HG03175 (cell line): Measurements from ENCODE around the gene MARCHF10.
"Not testable (repeated sequence)": the region's sequence is repeated elsewhere in the genome, so short reads cannot be mapped to it uniquely, and the experiment has no call there.

Experiments used
- ATAC-seq: cut with Tn5 transposase; IDR thresholded peaks from one replicate; pipeline ENCODE4 v1.9.1; 2021; ENCODE audit warnings: mild to moderate bottlenecking, moderate library complexity; ENCODE audit not compliant: unreplicated experiment

Gene MARCHF10

GRCh38 chr17:62791235-62791734 lies 16.8 kb downstream of the MARCHF10 start:
- no peak for ATAC-seq

GRCh38 chr17:62790564-62790986 lies 17.5 kb downstream of the MARCHF10 start:
- ATAC-seq = no peak

DNA sequence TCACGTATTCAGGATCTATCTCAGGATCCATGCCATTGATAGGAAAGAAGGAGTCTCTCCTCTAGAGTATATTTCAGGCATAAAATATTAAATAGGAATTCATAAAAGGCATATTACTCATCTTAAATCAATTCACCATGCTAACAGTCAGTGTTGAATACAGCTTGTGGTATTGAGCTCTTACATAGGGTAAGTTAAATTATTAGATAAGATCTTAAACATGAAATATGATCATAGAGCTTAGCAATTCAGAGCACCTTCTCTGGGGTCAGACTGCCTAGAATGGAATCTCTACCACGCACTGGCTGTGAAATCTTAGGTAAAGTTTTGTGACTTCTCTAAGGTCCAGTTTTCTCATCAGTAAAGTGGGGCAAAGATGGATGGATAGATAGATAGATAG lies 20.7 kb downstream of the MARCHF10 start:
- ATAC-seq = no peak

DNA sequence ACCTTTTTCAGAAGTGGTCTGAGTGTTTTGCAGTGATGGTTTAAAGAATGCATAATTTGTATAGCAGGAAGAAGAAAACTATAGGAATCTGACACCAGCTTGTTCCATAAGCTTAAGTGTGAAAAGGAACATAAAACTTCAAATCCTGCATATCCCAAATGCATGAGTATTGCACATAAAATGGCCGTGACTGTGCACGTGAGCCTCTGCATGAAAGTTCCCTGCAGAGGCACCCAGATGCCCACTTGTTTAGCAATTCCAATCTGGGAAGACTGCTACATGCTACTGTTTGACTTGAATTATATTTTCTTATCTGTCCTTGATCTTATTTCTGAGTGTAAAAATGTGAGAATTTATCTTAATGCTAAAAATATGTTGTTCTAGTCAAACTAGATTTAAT lies 21.5 kb downstream of the MARCHF10 start:
- no peak for ATAC-seq

DNA sequence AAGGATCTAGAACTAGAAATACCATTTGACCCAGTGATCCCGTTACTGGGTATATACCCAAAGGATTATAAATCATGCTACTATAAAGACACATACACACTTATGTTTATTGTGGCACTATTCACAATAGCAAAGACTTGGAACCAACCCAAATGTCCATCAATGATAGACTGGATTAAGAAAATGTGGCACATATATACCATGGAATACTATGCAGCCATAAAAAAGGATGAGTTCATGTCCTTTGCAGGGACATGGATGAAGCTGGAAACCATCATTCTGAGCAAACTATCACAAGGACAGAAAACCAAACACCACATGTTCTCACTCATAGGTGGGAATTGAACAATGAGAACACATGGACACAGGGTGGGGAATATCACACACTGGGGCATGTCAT lies 22.1 kb downstream of the MARCHF10 start:
- ATAC-seq = not testable (repeated sequence)

DNA sequence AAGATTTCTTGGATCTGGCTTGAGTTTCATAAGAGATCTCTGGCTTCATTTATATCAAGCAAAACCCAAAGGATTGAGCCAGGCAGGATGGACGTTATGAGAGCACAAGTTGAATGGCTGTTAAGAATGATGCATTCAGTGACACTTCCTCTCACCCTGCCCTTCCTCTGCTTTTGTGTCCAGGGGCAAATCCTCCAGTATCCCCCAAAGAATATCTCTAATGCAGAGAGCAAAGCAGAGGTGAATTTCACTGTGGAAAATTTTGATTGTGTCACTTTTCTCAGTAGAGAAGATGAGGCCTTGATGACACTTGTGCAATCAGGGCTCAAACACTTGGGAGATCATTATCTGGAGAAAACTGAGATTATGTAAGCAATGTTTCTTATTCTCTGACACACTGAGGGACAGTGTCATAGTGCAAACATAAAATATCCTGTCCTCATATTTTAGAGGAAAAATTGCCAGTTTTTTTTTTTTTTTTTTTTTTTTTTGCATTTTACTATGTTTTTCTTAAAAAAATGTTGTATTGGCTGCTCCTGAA lies 25.3 kb downstream of the MARCHF10 start:
- ATAC-seq = no peak

DNA sequence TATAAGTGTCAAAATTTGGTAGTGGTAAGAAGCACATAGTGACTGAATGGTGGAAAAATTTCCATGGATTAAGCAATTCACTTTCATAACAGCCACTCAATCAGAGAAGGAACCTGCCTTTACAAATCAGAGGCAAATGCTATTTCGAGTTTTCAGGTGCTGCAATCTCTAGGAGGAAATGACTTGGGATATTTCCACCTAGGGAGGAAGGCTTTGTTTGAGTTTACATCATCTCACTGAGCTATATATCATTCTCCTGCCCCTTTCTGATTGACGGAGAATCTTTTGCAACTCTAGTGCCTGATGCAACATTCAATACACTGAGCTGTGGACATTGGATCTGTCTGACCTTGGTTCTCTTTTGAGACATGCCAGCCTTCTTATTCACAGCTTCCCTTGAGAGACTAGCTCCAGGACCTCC lies 26.3 kb downstream of the MARCHF10 start:
- ATAC-seq = no peak

GRCh38 chr17:62781356-62781755 lies 26.8 kb downstream of the MARCHF10 start:
- ATAC-seq = no peak

DNA sequence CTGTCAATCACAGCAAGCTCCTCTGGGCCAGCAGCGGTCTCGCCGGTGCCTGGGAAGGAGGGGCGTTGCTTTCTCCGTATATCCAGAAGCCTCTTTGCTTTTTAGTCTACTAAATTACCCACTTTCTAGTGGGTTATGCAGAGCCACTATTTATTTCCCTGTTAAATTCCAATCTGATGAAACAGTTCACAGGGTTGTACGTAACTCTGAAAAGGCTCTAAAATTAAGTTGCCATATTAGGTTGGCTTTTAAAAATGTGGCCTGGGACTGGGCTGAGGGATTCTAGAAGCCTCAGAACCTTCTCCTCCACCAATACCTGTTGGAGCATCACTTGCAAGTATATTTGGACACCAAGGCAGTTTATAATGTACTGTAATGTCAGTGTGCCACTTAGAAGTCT lies 27.2 kb downstream of the MARCHF10 start:
- ATAC-seq = no peak

- ATAC-seq = no peak
Observed at GRCh38 chr17:62780269-62780668, 27.8 kb downstream of the MARCHF10 start.

GRCh38 chr17:62778990-62779681 lies 29.0 kb downstream of the MARCHF10 start:
- no peak for ATAC-seq

DNA sequence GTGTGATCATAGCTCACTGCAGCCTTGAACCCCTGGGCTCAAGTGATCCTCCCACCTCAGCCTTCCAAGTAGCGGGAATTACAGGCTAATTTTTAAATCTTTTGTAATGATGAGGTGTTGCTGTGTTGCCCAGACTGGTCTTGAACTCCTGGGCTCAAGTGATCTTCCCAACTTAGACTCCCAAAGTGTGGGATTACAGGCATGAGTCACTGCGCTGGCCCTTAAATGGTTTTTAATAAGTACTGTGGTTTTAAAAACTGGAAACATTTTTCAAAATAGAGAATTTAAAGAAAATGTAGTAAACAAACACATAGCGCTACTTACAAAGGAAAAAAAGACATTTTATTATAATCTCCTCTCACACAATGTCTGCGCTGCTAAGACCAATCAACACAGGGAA lies 32.2 kb downstream of the MARCHF10 start:
- ATAC-seq = no peak

GRCh38 chr17:62774338-62774737 lies 33.8 kb downstream of the MARCHF10 start:
- ATAC-seq = no peak

DNA sequence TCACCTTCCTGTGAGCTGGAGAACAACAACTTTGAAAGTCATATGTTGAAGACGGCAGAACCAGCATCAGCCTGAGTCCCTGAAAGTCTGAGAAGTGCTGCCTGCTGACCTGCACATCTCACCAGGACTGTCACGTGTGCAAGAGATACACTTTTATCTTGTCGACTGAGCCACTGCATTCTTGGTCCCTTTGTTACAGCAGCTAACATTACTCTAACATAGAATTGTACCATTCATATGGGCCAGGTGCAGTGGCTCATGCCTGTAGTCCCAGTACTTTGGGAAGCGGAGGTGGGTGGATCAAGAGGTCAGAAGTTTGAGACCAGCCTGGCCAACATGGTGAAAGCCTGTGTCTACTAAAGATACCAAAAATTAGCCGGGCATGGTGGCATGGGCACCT lies 40.1 kb downstream of the MARCHF10 start:
- ATAC-seq = no peak

DNA sequence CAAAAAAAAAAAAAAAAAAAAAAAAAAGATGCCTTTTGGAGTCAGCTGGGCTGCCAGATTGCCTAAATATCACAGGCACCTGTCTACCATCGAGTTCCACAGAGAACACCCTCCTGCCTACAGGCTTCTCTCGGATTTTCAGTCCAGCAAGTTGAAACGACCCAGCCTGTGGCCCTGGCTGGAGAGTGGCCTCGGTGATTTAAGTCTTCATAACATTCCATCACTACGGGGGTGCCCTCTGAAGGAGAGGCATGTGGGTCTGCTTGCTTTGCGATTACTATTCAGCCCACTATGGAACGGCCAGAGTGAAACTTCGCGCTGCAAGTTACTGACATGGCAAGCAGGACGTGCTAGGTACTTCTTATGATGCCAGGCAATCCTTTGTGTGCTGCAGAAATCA lies 42.8 kb downstream of the MARCHF10 start:
- ATAC-seq = no peak

DNA sequence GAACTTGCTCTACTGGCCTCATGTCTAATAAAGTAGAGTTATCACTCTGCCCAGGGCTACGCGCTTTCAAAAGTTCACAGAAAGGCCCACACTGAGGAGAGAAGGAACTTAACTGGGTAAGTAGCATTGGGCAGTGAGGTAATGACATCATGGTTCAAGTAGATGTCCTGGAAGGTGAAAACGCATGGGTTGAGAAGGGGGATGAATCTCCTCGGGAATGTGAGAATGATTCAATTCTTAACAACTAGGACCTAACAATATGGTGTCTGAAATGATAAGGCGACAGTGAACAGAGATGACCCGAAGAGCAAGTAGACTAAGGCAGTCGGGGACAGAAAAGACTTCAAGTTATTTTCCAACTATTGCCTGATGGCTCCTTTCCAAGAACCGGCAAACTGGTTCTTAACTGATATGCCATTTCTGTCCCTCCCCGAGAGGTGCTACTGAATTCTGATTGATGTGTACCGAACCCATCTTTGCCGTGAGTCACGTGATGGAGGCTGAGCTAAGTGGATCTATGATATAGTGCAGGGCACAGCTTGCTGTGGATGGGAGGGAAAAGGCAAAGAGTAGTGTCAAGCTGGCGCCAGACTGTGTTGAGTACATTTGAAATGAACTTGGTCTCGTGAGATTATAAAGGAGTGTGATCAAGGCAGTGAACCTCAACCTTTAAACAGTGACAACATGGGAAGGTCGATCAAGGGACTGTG lies 44.1 kb downstream of the MARCHF10 start:
- ATAC-seq = no peak

GRCh38 chr17:62761884-62762283 lies 46.2 kb downstream of the MARCHF10 start:
- ATAC-seq = no peak

GRCh38 chr17:62760945-62761267 lies 47.2 kb downstream of the MARCHF10 start:
- ATAC-seq = no peak

DNA sequence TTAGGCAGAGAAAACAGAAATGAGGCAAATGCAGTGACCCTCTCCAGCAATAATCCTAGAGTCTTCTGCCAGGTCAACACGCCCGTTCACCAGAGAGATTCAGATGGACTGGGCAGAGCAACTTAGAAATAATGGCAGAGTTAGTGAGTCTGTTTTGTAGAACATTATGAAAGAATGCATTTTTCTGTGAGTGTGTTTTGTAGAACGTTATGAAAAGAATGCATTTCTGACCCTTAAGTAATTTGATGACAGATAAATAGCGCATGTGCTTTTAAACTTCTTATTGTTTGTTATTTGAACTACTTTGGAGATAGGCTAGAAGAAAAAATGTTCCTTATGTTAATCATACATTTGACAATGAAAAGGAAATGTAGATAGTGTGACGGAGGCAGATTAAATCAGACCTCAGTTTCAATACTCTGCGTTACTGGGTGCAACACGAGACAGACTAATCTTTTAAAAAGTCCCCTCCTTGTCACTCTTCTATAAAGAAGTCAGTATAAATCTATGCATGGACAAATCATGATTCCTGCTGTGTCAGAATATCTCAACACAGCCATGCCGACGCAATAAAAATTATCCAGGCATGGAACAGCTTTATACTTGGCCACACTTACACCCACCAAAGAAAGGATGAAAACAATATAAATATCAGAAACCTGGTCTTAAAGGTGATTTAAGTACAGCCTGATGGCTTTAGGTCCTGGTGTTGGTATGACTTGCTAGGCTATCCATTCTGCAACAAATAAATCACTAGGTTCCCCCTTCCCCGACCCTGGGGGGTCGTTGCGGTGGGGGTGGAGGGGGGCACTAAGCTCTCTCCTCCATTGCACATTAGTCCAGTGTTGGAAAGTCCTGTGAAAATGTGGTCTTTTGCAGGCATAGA lies 47.8 kb downstream of the MARCHF10 start:
- ATAC-seq = no peak

DNA sequence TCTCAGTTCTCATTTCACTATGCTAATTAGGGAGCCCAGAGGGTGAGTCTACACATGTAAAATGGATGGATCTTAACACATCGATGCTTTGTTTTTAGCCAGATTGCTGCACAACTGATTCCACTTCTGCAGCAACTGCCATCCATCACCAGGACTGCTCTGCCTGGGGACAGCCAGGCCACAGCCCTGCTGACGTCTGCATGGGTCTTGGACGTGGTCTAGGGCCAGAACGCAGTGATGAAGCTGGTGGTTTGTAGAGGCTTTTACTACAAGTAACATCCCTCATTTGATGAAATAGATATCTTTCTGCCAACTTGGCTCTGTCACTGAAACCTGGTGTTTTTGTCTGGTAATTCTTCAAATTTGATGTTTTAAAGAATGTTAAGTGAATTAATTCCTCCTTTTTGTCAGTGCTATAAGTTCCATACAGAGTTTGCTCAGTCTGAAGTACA lies 50.6 kb downstream of the MARCHF10 start:
- ATAC-seq = no peak

- ATAC-seq = no peak
Observed at GRCh38 chr17:62756198-62756597, 51.9 kb downstream of the MARCHF10 start.
